CD4-positive, alpha-beta T cell treated with Interleukin-17A for 1 hour (primary cell): ENCODE measurements around the gene CYP2S1.
A peak's percentile ranks its signal among the peaks of the same experiment; 100 is the strongest.

Experiments
- DNase-seq: peaks from one replicate; pipeline ENCODE4 v3.0.0-alpha.2; 2020

The CYP2S1 gene

DNA sequence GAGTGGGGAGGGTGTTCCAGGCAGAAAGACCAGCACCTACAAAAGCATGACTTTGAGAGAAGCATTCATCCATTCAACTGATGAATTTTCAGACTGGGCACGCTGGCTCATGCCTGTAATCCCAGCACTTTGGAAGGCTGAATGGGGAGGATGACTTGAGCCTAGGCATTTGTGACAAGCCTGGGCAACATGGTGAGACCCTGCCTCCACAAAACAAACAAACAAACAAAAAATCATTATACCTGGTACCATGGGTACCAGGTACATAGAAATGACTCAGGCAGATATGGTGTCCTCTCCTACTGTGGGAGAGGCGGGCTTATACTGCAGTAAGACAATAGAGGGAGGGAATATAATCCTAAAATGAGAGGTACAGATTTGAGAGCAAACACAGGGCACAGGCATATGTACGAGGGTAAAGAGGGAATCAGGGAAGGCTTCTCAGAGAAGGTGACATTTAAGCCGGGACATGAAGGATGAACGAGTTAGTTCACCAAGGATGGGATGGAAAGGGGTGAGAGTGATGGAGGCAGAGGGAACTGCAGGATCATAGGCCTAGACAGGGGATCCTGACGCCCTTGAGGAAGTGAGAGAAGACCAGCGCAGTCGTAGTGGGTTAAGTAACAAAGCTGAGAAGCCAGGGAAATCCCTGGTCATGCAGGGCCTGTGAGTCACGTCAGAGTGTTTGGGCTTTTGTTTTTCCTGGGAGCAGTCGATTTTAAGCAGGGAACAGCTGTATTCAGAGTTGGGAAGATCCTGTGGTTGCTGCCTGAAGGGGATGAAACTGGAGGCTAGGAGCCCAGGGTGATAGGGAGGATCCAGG, 2.9 kb downstream of the CYP2S1 start:
- no peak for DNase-seq

DNA sequence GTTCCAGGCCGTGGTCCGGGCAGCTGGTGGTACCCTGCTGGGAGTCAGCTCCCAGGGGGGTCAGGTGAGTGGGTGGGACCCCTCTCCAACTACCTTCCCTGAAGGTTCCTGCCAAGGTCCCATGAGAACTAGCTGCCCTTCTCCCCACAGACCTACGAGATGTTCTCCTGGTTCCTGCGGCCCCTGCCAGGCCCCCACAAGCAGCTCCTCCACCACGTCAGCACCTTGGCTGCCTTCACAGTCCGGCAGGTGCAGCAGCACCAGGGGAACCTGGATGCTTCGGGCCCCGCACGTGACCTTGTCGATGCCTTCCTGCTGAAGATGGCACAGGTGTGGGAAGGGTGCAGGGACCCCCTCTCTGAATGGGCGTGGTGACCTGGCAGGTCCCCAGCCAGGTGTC, 5.5 kb downstream of the CYP2S1 start:
- DNase-seq: no peak

DNA sequence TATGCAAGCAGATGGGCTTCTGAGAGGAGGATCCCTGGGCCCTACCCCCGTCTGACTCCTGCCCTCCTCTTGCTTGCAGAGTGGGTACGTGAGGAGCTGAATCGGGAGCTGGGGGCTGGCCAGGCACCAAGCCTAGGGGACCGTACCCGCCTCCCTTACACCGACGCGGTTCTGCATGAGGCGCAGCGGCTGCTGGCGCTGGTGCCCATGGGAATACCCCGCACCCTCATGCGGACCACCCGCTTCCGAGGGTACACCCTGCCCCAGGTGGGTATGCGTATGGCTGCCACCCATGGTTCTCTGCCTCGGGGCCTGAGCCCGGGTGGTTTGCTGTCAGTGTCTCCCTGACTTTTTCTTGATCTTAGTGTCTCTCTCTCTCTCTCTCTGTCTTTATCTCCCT, 10.4 kb downstream of the CYP2S1 start:
- no peak for DNase-seq

DNA sequence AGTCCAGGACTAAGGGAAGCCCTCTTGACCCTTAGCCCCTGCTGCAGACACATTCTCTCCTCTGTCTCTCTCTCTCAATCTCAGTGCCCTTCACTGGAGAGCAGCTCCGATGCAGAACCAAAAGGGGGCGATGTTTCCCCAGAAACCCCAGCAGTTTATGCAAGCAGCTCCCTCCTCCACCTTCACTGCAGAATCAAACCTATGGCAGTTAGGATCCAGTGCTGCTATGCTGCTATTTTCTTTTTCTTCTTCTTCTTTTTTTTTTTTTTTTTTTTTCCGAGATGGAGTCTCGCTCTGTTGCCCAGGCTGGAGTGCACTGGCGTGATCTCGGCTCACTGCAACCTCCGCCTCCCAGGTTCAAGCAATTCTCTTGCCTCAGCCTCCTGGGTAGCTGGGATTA, 11.3 kb downstream of the CYP2S1 start:
- peak; percentile 92 for DNase-seq

DNA sequence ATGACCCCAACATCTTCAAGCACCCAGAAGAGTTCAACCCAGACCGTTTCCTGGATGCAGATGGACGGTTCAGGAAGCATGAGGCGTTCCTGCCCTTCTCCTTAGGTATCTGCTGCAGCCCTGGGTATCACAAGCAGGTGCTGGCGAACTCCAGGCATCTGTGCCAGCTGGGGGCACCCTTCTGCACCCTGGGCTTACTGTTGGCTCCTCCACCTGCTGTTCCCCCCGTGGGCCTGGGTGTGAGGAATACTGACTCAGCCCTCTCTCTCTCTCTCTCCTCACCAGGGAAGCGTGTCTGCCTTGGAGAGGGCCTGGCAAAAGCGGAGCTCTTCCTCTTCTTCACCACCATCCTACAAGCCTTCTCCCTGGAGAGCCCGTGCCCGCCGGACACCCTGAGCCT, 13.0 kb downstream of the CYP2S1 start:
- no peak for DNase-seq

DNA sequence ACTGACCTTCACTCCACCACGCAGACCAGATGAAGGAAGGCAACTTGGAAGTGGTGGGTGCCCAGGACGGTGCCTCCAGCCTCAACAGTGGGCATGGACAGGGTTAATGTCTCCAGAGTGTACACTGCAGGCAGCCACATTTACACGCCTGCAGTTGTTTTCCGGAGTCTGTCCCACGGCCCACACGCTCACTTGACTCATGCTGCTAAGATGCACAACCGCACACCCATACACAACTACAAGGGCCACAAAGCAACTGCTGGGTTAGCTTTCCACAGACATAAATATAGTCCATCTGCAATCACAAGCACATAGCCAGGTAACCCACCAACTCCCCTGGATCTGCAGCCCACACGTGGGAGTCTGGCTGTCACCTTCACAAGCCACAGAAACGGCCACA, 13.4 kb downstream of the CYP2S1 start:
- DNase-seq: no peak

DNA sequence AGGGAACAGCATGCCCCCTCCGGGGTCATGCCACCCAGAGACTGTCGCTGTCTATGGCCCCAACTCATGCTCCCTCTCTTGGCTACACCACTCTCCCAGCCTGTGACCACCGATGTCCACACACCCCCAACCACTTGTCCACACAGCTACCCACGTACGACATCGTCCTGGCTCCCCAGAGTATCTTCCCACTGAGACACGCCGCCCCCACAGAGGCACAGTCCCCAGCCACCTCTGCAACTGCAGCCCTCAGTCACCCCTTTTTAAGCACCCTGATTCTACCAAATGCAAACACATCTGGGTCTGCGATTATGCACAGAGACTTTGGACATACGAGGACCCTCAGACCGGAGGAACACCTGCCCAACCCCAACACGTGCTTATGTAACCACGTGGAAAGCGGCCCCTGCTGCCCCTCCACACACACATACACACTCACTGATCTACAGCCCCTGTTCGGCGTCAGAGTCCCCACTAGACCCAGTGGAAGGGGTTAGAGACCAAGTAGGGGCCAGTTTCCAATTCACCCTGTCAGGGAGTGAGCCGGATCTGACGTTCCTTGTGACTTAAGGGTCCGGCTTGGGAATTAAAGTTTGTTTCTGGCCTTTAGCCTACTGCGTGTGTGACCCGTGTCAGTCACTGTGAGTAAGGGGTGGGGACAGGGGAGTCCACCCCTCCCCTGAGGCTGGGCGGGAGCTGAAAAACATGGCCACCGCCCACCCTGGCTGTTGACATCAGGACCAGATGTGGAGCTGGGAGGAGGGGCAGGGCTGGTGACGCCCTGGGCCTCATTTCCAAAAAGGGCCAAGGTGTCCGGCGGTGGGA, 14.1 kb downstream of the CYP2S1 start:
- DNase-seq: no peak

DNA sequence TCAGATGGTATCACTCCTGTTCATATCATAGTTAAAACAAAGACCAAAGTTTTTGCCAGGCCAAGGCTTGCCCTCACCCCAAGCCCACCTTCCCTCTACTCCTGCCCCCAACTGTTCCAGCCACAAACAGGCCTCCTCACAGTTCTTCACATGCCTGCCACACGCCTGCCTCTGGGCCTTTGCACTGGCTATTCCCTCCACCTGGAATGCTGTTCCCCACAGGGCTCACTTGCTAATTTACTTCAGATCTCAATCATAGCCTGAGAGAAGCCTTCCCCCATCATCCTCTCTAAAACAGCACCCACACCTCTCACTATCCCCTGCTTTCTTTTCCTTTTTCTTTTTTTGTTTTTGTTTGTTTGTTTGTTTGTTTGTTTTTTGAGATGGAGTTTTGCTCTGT, 21.1 kb downstream of the CYP2S1 start:
- DNase-seq: no peak

DNA sequence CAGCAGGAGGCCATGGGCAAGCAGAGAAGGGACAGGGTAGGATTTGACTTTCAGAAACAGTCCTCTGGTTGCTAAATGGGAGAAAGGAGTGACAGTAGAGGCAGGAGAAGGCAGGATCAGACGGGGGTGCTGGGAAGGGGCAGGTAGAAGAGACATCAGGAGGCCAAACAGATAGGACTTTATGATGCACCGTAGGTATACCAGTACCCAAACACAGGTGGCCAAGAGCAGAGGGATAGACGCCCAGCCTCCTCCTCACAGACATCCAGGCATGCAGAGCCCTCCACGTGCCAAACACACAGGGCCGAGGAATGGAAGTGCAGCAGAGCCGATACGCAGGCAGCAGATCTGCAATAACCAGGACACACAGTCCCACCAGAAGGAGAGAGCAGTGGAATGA, 24.7 kb downstream of the CYP2S1 start:
- DNase-seq: no peak

DNA sequence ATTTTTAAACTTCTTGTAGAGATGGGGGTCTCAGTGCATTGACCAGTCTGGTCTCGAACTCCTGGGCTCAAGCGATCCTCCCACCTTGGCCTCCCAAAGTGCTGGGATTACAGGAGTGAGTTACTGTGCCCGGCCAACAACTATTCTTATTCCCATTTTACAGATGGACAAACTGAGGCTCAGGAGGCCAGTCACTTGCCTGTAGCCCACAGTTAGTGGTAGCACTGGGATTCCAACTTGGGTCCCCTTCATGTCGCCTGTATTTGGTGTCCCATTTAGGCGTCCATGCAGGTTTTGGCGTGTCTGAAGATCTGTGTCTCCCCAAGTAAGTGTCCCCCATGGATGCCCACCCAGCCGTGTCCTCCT, 25.2 kb downstream of the CYP2S1 start:
- no peak for DNase-seq

DNA sequence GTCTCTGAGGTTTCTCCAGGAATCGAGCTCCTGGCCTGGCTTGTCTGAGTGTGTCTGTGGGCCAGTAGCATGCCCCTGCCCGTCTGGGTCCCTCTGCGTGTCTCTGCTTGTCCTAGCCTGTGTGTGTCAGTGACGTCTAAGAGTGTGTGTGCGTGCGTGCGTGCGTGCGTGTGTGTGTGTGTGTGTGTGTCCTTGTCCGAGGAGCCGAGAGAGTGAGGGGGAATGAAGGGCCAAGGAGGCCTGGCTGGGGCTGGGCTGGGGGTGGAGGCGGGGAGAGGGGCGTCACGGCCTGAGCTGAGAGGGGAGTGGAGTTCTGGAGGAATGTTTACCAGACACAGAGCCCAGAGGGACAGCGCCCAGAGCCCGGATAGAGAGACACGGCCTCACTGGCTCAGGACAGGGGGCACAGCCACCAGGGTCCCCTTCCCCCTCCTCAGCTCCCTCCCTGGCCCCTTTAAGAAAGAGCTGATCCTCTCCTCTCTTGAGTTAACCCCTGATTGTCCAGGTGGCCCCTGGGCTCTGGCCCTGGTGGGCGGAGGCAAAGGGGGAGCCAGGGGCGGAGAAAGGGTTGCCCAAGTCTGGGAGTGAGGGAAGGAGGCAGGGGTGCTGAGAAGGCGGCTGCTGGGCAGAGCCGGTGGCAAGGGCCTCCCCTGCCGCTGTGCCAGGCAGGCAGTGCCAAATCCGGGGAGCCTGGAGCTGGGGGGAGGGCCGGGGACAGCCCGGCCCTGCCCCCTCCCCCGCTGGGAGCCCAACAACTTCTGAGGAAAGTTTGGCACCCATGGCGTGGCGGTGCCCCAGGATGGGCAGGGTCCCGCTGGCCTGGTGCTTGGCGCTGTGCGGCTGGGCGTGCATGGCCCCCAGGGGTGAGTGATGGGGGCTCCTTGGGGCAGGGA, 25.8 kb downstream of the CYP2S1 start, which contains the start of gene AXL:
Gene AXL, plus strand, starts transcription at position 609 of the 893 bp plus-strand sequence. Its CDS starts 170 bp downstream, at position 779.
- DNase-seq: no peak

DNA sequence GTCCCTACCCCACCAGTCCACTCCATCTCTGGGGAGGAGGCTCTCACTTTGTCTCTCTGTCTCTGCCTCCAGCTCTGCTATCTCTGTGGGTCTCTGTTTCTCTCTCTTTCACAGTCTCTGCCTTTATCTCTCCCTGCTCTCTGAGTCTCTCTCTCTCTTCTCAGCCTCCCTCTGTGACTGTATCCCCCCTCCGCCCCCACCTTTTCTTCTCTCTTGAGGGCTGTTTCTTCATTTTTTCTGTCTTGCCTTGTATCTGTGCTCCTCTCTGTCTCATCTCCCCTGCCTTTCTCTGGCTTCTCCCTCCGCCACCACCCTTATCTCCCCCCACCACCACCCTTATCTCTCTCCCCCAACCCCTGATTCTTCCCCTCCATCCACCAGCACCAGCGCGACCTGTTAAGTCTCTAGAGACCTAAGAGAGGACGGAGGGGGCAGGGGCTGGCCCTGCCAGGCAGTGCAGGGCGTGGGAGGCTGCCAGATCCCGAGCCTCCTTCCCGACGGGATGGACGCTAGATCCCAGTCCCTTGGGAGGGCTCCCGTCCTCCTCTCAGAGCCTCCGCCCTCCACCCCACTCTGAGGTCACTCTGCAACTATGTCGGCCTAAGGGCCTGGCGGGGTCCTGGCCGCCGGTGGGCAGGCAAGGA, 27.0 kb downstream of the CYP2S1 start:
- DNase-seq: no peak

DNA sequence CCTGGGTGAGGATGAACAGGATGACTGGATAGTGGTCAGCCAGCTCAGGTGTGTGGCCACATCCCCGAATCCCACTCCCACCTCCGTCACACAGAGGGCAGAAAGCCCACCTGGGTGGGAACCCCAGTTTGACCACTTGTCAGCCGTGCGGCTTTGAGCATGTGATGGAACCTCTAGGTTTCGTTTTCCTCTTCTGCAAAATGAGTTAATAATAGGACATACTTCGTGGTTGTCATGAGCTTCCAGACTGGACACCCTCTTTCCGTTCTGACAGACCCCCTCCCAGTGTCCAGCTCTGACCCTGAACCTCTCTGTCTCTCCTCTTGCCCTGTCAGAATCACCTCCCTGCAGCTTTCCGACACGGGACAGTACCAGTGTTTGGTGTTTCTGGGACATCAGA, 27.8 kb downstream of the CYP2S1 start:
- DNase-seq: no peak

DNA sequence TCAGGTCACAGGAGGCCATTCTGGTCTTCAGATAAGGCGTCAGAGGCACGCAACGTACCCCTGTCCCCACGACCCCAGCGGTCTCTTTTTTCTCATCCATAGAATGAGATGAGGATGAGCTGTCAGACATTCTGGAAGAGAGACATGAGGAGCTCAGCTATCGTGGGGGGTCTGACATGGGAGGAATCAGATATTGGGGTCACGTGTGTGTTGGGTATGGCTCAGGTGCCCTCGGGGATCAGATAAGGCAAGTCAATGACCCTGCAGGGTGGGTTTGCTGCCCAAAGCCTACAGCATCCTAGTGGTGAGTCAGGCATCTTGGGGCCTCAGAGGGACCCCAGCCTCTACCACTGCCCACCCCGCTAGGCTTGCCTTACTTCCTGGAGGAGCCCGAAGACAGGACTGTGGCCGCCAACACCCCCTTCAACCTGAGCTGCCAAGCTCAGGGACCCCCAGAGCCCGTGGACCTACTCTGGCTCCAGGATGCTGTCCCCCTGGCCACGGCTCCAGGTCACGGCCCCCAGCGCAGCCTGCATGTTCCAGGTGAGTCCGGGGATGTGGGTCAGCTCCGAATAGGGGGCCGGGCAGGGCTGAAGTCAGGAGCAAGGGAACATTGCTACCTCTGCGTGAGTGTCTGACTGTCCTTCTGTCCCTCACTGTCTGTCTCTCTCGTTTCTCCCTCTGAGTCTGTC, 28.6 kb downstream of the CYP2S1 start:
- DNase-seq: no peak

DNA sequence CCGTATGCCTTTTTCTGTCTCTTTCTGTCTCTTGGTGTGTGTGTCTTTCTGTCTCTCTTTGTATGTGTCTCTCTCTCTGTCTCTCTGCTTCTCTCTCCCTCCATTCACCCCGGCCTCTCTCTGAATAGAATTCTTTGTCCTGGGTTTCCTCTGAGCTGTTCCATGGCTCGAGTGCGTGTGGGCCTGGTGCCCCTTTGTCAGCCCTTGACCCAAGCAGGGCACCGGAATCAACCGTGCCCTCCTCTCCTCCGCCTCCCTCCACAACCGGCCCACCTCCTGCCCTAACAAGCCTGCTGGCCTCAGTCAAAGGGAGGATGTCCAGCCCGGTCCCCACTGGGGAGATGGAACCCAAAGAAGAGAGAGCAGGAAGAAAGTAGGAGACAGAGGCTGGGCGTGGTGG, 29.2 kb downstream of the CYP2S1 start:
- DNase-seq: no peak

DNA sequence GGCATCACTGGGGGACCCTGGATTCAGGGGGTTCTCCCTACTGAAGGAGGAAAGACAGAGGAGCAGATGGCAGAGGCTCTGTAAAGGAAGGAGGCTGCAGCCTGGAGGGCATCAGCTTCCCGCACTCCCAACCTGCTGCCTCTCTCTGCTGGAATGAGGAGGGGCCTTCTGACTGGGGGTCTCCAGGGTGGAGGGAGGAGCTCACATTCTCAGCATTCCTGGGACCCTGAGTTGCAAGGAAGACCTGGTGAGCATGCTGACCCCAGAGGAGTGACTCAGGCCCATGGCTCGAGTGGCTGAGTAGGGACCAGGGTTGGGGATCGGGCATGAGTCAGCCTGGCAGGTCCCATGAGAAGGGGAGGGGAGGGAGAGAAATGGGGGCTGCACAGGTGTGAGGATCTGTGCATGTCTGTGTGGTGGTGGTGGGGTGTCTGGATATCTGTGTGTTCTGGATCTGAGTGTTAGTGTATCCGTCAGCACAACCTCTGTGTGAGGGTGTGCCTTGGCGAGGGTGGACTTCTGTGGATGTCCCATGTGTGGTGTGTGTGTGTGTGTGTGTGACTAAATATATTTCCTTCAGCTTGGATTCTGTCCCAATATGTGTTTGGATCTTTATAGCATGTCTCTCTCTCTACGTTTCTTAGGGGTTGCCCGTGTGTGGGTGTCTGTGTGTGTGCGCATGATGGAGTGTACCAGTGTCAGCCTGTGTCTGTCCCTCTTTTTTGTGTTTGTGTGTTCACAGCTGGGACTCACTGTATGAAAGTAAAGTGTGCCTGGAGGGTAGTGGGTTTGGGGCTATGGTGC, 30.6 kb downstream of the CYP2S1 start:
- no peak for DNase-seq

DNA sequence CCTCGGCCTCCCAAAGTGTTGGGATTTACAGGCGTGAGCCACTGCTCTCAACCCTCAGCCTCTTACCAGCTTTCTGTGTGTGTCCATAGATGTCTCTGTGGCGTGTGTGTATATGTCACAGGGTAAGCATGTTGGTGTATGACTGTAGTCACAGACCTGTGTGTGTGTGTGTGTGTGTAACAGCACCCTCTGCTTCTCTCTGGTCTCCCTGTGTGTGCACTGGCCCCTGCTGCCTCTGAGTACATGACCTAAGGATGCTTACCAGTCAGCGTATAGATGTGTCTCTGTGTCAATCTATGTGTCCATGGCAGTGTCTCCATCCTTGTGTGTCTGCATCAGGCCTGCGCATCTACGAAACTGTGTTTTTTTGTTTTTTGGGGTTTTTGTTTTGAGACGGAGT, 31.6 kb downstream of the CYP2S1 start:
- DNase-seq: no peak

DNA sequence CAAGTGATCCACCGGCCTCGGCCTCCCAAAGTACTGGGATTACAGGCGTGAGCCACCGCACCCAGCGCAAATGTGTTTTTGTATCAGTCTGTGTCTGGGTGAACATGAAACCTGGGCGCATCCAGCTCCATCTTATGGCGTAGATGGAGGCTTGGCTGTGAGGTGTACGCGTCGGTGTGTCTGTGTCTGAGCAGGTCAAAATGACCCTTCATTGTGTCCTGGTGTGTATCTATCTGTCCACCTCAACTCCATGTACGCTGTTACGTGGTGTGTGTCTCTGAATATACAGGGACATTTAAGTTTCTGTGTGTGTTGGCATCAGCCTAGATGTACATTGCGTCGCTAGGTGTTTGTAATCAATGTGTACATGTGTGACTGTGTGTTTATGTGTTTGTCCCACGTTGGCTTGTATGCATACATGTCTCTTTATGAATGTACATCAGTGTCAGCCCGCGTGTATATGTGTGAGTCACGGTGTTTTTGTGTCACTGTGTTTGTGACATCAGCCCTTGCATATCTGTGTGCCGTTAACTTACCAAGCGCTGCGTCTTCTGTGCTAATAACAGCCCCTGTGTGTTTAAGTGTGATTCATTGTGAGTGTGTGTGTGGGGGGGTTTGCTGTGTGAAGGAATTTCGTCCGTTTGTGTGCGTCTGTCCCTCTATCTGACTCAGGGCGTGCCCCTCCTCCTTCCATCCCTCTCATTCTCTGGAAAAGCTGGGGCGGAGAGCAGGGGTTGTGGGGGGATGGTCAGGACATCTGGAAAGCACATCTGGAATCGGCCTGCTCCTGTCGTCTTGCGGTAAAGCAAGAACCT, 32.4 kb downstream of the CYP2S1 start:
- DNase-seq: no peak

DNA sequence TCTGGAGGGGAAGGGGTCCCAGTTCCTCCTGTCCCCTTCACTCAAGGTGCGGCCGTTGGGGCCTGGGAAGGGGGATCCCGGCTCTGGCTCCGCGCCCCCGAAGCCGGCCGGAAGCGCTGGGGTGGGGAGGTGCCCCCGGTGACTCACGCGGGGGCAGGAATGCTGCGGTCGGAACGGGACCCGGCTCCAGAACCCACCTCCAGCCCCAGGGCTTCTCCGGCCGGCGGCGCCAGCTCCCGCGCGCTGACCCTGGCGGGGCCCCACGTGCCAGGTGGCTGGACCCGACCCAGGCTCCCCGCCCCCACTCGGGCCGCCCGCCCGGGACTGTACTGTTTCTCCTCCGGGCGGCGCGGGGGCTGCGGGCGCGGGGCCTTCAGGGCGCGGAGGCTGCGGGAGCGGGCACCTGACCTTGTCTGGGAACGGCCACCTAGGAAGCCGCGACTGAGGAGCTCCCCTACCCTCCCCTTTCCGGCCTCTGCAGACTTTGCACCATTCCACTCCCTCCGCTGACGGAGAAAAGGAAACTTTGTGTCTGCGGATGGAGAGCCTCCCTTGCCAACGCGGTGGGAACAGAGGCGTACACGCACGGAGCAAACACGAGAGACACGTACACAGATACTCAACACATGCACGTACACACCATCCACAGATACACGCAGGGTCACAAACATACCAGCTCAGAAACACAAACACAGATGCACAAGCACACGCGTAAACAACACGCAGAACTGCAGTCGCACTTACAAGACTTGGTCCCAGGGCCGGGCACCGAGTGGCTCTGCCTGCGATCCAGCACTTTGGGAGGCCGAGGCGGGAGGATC, 33.2 kb downstream of the CYP2S1 start:
- peak; percentile 38 for DNase-seq
